Endothelial cell (in vitro differentiated cells): ENCODE measurements around the gene DEDD. TPM values are rescaled to one million over a fixed set of nuclear protein-coding genes. Genes with fewer than 3 reads are reported as not detected.

Experiments used
- DNase-seq: peaks from one replicate; pipeline ENCODE4 v3.0.0; 2021; ENCODE audit warnings: low spot score
- H3K27ac Mint-ChIP-seq: one replicate; pipeline ENCODE4 v1.8.0; 2021; ENCODE audit warnings: mixed read lengths, inconsistent platforms; ENCODE audit not compliant: unreplicated experiment
- H3K27me3 Mint-ChIP-seq: one replicate; pipeline ENCODE4 v1.8.0; 2021; ENCODE audit warnings: mild to moderate bottlenecking, moderate library complexity, mixed read lengths, inconsistent platforms; ENCODE audit not compliant: unreplicated experiment
- H3K36me3 Mint-ChIP-seq: one replicate; pipeline ENCODE4 v1.8.0; 2021; ENCODE audit warnings: mild to moderate bottlenecking, low read depth, mixed read lengths, inconsistent platforms; ENCODE audit not compliant: unreplicated experiment
- H3K4me1 Mint-ChIP-seq: one replicate; pipeline ENCODE4 v1.8.0; 2021; ENCODE audit warnings: mild to moderate bottlenecking, mixed read lengths, inconsistent platforms; ENCODE audit not compliant: unreplicated experiment
- H3K4me3 Mint-ChIP-seq: one replicate; pipeline ENCODE4 v1.8.0; 2021; ENCODE audit warnings: mild to moderate bottlenecking, mixed read lengths, inconsistent platforms; ENCODE audit not compliant: unreplicated experiment
- H3K9me3 Mint-ChIP-seq: one replicate; pipeline ENCODE4 v1.8.0; 2021; ENCODE audit warnings: mixed read lengths, inconsistent platforms; ENCODE audit not compliant: unreplicated experiment
- CTCF ChIP-seq: fragments of 200-600 bp; sonication (generic); IDR thresholded peaks from one replicate; pipeline ENCODE4 v1.5.0; 2021; ENCODE audit warnings: antibody characterized with exemption; ENCODE audit not compliant: unreplicated experiment
- total RNA-seq: library from RNA; stranded (reverse); fragmentation: NEBNext Ultra II Directional; extraction: Animal tissue kit (Norgen Biotek cat#: 25700); gene quantifications from one replicate; pipeline ENCODE4 v1.2.1, GENCODE V29; 2021; ENCODE audit not compliant: unreplicated experiment

DEDD gene
- total RNA-seq, 1 donor from 2014 or later, result 133 TPM

DNA sequence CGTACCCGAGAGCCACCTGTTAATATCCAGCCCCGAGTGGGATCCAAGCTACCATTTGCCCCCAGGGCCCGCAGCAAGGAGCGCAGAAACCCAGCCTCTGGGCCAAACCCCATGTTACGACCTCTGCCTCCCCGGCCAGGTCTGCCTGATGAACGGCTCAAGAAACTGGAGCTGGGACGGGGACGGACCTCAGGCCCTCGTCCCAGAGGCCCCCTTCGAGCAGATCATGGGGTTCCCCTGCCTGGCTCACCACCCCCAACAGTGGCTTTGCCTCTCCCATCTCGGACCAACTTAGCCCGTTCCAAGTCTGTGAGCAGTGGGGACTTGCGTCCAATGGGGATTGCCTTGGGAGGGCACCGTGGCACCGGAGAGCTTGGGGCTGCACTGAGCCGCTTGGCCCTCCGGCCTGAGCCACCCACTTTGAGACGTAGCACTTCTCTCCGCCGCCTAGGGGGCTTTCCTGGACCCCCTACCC, 28.2 kb upstream of the DEDD start:
- Mint-ChIP-seq H3K36me3 (peaks cover 43% of the 10 kb centered on the region), H3K27me3 (peaks cover 20% of the 10 kb centered on the region), H3K27ac (no peak overlapping the region), H3K4me3 (peak overlapping the region; percentile 92), H3K9me3 (no peaks in the 10 kb centered on the region), H3K4me1 (peaks cover 45% of the 10 kb centered on the region)
- DNase-seq, result no peak
- TF ChIP-seq CTCF, result no peak

DNA sequence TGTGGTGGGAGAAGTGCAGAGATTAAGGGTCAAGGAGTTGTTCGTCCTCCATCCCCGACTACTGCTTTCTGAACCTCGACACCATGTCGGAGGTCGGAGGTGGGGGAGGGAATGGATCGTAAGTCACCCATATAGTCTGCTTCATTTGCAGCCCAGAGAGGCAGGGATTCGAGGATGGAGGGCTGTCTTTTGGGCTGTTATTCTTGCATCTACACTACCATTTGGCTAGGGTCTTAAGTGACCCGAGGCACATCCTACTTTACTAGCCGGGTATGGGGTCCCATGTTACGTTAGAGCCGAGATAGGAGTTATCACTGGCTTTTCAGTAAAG, 27.4 kb upstream of the DEDD start:
- Mint-ChIP-seq H3K27ac (peak overlapping the region; percentile 14), H3K9me3 (no peaks in the 10 kb centered on the region), H3K4me3 (peak overlapping the region; percentile 92), H3K4me1 (peaks cover 48% of the 10 kb centered on the region), H3K27me3 (peaks cover 18% of the 10 kb centered on the region), H3K36me3 (peaks cover 47% of the 10 kb centered on the region)
- TF ChIP-seq CTCF, result no peak
- DNase-seq, result no peak

DNA sequence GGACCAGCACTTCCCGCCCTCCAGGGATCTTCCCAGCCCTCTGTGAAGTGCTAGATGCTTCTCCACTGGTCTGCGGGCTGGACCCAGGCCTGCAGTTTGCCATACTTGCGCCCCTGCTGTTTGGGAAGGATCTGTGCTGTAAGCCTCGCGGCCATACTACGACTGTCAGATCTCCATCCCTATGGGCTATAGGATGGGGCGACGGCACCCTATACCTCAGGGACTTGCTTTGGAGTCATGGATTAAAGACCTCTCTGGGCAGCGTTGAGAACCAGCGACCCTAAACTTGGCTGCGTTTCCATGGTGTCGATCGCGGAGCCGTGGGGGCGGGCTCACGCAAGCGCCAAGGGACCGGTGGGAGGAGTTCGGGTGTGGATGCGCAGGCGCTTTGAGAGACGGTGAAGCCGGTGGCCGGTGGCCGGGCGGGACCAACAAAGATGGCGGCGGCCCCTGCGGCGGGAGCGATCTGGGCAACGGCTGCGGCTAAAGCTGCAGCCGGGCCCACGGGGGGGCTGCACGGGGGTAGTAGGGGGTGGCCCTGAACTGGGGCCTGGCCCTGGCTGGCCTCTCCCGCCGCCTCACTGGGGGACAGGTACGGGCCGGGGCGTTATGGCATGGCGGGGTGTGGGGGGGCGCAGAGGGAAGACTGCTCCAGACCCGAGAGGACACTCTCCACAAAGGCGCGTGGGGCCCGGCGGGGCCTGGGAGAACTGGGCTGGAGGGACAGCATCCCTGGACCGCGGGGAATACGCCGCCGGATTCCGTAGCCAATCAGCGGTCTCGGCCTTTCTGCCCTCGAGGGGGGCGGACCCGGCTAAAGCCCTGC, 26.8 kb upstream of the DEDD start, which contains the start of gene USP21:
TSS of gene USP21 (plus strand) at position 414 of the 826 bp plus-strand sequence. CDS start 1,141 bp downstream, outside the sequence.
- H3K27me3 Mint-ChIP-seq, result peaks cover 18% of the 10 kb centered on the region
- H3K36me3 Mint-ChIP-seq, result peaks cover 46% of the 10 kb centered on the region
- no peak for TF ChIP-seq CTCF
- H3K9me3 Mint-ChIP-seq, result no peaks in the 10 kb centered on the region
- peak within 1 kb of the TSS; percentile 92 for H3K27ac Mint-ChIP-seq
- H3K4me3 Mint-ChIP-seq, result peak within 1 kb of the TSS; percentile 92
- peak; percentile 90 for DNase-seq
- peaks cover 50% of the 10 kb centered on the region for H3K4me1 Mint-ChIP-seq

- Mint-ChIP-seq H3K4me1 (peaks cover 49% of the 10 kb centered on the region), H3K4me3 (peak overlapping the region; percentile 92), H3K36me3 (peaks cover 39% of the 10 kb centered on the region), H3K27me3 (peaks cover 26% of the 10 kb centered on the region), H3K9me3 (no peaks in the 10 kb centered on the region), H3K27ac (peak overlapping the region; percentile 92)
- TF ChIP-seq CTCF, result no peak
- DNase-seq, result no peak
Observed at GRCh38 chr1:161158316-161159010, 26.0 kb upstream of the DEDD start.
